Midbrain (tissue), 1 donor: ENCODE measurements around the gene CAPS2.
"Not testable (repeated sequence)": the region's sequence is repeated elsewhere in the genome, so short reads cannot be mapped to it uniquely, and the experiment has no call there.

Source experiments
- DNase-seq: peaks from one replicate; lab custom pipeline; 2025; lab: John Stamatoyannopoulos, UW

Gene CAPS2

GRCh38 chr12:75329918-75330826 is at the start of gene CAPS2:
CAPS2 (minus strand) TSS chr12:75330324; CDS start chr12:75326498, 3,826 bp downstream.
- DNase-seq = peak; percentile 83

GRCh38 chr12:75378354-75378753 is 48.2 kb upstream of the CAPS2 start:
- DNase-seq = no peak

DNA sequence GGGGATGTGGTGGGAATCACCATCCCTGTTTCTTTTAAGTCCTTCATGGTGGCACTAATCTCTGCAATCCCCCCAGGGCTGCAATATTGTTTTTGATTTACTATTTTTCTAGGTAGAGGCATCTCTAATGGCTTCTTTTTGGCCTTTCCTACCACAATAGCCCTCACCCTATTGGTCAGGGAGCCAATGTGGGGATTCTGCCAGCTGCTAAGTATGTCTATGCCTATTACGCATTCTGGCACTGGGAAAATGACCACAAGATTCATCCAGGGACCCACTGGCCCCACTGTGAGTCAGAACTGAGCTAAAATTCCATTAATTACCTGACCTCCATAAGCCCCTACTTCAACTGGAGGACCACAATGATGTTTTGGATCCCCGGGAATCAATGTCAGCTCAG is 44.8 kb upstream of the CAPS2 start:
- DNase-seq = no peak

- no peak for DNase-seq
Measured at GRCh38 chr12:75366629-75367028, 36.5 kb upstream of the CAPS2 start.

DNA sequence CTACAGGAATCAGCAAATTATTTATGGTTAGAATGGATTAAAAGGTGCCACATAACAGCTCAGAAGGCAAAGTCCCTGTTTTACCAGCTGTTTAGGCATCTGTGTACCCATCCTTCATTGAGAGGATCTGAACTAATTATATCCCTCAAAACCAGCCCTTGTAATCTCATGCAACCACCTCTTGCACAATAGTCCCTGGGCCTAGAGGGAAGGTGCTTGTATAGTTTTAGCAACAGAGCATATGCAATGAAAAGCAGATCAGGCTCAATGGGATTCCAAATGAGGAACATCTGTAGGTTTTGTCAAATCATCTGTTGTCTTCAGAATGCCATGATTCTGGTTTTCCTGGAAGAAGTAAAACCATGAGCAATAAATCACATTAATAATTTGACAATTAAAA is 34.8 kb upstream of the CAPS2 start:
- no peak for DNase-seq

- DNase-seq = no peak
Measured at GRCh38 chr12:75361408-75361807, 31.3 kb upstream of the CAPS2 start.

GRCh38 chr12:75360920-75361319 is 30.8 kb upstream of the CAPS2 start:
- DNase-seq = no peak

DNA sequence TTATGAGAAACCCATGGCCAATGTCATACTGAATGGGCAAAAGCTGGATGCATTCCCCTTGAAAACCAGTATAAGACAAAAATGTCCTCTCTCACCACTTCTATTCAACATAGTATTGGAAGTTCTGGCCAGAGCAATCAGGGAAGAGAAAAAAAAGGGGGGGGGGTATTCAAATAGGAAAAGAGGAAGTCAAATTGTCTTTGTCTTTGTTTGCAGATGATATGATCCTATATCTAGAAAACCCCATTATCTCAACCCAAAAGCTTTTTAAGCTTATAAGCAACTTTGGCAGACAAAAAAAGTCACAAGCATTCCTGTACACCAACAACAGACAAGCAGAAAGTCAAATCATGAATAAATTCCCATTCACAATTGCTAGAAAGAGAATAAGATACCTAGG is 23.9 kb upstream of the CAPS2 start:
- DNase-seq = no peak

GRCh38 chr12:75350413-75350812 is 20.3 kb upstream of the CAPS2 start:
- no peak for DNase-seq

GRCh38 chr12:75349946-75350345 is 19.8 kb upstream of the CAPS2 start:
- DNase-seq = no peak

GRCh38 chr12:75346215-75346614 is 16.1 kb upstream of the CAPS2 start:
- DNase-seq = not testable (repeated sequence)

GRCh38 chr12:75345531-75345930 is 15.4 kb upstream of the CAPS2 start:
- no peak for DNase-seq

DNA sequence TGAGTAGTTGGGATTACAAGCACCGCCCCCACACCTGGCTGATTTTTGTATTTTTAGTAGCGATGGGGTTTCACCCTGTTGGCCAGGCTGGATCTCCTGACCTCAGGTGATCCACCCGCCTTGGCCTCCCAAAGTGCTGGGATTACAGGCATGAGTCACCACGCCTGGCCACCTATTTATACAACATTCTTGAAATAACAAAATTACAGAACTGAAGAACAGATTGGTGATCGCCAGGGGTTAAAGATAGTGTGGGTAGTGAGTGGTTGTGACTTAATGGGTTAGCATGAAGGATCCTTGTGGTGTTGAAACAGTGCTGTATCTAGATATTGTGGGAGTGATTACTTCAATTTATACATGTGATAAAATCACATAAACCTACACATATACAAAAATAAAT is 11.7 kb upstream of the CAPS2 start:
- no peak for DNase-seq

- no peak for DNase-seq
Measured at GRCh38 chr12:75337905-75338304, 7.8 kb upstream of the CAPS2 start.

- DNase-seq = peak; percentile 93
Measured at GRCh38 chr12:75334384-75335030, 4.4 kb upstream of the CAPS2 start, which contains the start of gene GLIPR1L1. GLIPR1L1 (plus strand) TSS chr12:75334670; CDS start chr12:75334729, 59 bp downstream.

DNA sequence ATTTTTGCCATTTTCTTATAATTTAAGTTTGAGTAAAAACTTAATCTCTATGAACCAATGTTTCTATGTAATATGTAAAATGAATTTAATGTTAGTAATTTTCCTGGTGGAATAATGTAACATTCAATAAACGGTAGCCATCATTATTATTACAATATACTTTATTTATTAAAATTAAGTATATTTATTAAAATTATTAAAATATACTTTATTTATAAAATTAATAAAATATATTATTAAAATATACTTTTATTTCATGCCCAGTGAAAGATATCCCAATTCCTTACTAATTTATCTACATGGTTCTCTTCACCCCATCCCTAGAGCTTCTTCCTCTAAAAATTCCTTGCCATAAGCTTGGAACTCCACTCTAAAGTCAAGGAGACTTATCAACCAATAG is 2.5 kb downstream of the CAPS2 start:
- DNase-seq = no peak

GRCh38 chr12:75323663-75324062 is 6.5 kb downstream of the CAPS2 start:
- DNase-seq = no peak

DNA sequence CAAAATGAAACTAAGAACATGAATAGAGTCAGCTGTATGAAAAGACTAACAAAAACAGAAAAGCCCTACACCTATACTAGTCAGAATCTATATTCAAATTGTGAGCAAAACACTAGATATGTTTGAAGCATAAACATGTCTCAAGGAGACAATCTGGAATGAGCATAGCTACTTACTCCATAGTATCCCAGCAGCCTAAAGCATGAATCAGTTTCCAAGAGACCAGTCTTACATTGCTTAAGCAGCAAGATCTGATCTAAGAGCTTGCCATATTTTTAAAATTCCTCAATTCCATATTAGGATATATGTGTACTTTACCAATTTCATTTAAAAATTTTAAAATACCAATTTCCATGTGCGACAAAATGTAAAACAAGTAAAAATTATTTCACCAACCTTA is 7.7 kb downstream of the CAPS2 start:
- no peak for DNase-seq

DNA sequence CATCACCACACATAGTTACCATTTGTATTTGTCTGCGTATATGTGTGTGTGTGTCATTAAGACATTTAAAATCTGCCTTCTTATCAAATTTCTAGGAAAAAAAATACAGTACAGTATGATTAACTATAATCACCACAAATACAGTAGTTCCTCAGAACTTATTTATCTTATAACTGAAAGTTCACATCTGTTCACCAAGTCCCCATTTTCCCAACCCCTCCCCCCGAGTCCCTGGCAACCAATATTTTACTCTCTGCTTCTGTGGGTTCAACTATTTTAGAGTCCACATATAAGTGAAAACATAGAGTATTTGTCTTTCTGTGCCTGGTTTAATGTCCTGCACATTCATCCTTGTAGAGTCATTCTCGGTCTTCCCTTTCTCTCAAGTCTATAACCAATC is 12.3 kb downstream of the CAPS2 start:
- no peak for DNase-seq

DNA sequence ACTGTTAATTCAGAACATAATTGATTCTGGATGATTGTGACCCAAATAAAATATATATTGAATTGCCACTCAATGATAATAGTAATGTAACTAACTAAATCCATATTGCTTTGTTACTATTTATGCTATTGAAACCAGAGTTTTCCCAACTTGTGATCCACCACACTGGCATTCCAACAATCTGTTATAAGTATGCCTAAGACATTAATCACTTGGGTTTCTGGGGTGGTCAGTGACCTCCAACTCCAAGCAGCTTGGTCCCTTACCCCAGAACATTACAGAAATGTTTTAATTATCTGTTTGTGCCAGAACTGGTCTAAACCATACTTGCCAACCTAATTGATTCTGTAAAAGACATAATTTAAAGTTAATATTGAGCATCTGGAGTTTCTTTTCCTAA is 14.6 kb downstream of the CAPS2 start:
- DNase-seq = no peak

GRCh38 chr12:75311369-75311768 is 18.8 kb downstream of the CAPS2 start:
- no peak for DNase-seq

DNA sequence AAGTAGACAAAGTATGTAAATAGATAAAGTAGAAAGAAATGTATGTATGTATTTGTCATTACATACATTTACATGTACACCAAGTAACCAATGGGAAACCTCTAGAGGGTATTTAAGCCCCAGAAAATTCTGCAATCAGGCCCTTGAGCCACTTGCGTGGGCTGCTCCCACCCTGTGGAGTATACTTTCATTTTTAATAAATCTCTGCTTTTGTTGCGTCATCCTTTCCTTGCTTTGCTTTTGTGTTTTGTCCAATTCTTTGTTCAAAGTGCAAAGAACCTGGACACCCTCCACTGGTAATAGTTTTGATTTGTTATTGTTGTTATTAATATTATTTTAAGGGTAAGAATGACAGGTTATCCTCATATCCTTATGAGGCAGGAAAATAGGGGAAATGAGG is 21.8 kb downstream of the CAPS2 start:
- no peak for DNase-seq
